Activated CD8-positive, alpha-beta memory T cell treated with anti-CD3 and anti-CD28 coated beads for 1 hour (primary cell): ENCODE measurements around the gene SERPINA4.

Source experiments
- DNase-seq, 2 donors: peaks; one replicate each; pipeline ENCODE4 v3.0.0-alpha.2; 2020; ENCODE audit warnings: low read depth in 1 of 2; ENCODE audit errors: extremely low read depth in 1 of 2

SERPINA4 gene, protein sequence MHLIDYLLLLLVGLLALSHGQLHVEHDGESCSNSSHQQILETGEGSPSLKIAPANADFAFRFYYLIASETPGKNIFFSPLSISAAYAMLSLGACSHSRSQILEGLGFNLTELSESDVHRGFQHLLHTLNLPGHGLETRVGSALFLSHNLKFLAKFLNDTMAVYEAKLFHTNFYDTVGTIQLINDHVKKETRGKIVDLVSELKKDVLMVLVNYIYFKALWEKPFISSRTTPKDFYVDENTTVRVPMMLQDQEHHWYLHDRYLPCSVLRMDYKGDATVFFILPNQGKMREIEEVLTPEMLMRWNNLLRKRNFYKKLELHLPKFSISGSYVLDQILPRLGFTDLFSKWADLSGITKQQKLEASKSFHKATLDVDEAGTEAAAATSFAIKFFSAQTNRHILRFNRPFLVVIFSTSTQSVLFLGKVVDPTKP

GRCh38 chr14:94560751-94561655, at the start of gene SERPINA4:
Gene SERPINA4 (plus strand): TSS chr14:94561442. CDS start chr14:94563483, 2,041 bp downstream.
- DNase-seq, result no peak

DNA sequence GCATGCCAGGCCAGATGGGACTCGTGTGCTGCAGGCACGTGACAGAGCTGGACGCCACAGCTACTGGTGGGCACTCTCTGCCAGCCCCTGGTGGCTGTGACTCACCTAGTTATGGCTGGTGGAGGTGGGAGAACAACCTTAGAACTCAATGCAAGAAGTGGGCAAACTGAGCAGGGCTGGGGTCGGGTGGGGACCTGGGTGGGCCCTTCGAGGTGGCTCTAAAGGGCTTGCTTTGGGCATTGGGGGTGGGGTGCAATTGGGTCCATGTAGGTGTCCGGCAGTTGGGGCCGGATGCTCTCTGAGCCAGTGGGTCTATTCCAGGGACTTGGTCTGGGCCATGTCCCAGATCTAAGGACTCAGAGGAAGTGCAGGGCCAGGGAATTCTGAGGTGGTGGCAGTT, 46.9 kb upstream of the SERPINA4 start:
- DNase-seq, result no peak

GRCh38 chr14:94515426-94515825, 45.8 kb upstream of the SERPINA4 start:
- DNase-seq, result no peak

DNA sequence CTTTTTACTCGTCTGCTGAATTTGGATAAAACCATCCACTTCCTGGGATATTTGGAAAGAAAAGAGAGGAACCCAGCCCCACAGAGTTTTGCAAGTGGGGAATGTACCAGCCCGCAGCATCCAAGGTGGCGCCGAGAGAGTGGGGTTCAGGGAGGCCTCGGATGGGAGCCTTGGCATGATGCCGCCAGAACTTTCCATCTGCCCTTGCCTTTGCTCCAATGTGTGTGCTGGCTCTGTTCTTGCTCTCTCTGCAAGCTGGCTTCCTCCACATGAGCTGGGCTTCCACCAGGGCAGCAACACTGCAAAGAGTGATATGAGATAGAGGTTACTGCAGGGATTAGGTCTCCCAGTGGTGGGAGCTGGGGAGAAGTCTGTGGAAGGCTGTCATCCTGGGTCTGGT, 45.4 kb upstream of the SERPINA4 start:
- DNase-seq, result no peak

DNA sequence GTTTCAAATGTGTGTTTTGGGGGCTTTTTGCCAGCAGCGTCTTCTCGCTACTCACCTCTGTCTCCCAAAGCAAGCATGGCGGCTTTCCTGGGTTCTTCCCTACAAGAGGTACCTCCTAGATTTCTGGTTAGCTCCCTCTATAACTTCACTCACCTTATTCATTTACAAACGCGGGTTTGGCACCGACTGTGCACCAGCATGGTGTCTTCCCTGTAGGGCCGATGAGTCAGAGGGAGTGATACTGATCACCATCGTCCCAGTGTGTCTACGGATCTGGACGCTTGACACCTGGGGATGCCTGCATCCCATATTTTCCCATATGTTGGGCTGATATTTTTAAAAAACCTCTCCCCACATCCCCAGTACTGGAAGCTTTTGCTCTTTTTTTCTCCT, 44.0 kb upstream of the SERPINA4 start:
- no peak for DNase-seq

- DNase-seq, result no peak
These were observed 43.5 kb upstream of the SERPINA4 start for GRCh38 chr14:94517641-94518257.

DNA sequence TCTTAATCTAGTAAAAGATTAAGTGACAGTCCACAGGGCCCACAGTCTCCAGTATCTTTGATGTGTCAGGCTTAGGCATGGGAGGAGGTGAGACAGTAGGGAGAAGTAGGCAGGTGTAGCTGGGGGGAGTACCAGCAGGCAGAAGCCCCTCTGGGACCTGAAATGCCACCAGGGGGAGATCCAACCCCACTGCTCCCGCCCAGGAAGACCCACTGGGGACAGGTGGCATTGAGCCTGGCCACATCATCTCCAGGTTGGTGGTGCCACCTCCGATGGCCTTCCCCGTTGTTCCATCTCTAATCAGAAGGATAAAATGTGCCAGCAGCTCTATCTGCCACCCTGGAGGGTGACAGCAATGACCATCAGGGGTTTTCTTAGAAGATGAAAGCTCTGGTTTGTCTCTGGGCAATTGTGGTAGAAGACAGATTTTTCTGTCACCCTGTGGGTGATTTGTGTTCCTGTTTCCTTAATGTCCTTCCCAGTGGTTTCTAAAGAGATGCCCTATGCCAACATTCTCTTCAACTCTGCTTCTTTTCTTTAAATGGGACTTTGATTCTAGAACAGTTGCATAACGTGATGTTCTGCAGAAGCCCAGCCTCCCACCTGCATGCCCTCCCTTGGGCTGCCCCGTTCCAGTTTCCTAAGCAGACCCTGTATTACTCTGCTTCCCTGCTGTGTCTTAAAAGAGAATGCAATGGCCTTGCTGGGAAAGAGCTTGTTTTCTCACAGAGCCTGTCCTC, 39.7 kb upstream of the SERPINA4 start:
- no peak for DNase-seq

GRCh38 chr14:94522115-94522724, 39.0 kb upstream of the SERPINA4 start:
- no peak for DNase-seq

DNA sequence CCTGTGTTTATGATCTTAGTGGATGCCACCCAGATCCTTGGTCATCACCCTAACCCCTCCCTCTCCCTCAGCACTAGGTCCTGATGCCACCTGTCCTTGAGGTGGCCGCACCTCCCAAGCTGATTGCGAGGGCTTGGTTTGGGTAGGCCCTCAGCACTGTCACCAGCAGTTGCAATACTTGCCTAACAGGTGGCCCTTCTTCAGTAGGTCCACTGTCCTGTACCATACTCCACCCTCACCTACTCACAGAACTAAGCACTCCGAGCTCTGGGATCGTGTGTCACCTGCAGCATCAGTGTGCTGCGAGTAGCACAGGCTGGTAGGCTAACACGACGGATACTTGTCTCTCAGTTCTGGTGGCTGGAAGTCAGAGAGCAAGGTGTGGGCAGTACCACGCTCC, 38.0 kb upstream of the SERPINA4 start:
- DNase-seq, result no peak

GRCh38 chr14:94524093-94524492, 37.1 kb upstream of the SERPINA4 start:
- no peak for DNase-seq

DNA sequence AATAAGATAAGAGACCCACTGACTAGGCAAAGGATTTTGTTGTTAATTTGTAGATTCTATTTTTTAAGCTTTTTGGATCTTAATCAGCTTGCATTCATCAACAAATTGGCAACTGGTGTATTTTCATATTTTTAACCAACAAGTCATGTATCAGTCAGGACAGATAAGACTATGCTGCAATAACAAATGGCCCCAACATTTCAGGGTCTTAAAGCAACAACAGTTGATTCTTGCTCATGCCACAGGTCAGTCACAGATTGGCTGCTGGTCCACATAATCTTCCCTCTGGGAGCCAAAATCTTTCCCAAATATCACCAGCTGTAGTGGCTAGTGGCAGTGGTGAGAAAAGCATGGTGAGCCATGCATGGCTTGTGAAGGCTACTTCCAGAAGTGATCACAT, 30.1 kb upstream of the SERPINA4 start:
- no peak for DNase-seq

- no peak for DNase-seq
These were observed 28.8 kb upstream of the SERPINA4 start for GRCh38 chr14:94532447-94532846.

- DNase-seq, result no peak
These were observed 25.7 kb upstream of the SERPINA4 start for GRCh38 chr14:94535506-94535905.

DNA sequence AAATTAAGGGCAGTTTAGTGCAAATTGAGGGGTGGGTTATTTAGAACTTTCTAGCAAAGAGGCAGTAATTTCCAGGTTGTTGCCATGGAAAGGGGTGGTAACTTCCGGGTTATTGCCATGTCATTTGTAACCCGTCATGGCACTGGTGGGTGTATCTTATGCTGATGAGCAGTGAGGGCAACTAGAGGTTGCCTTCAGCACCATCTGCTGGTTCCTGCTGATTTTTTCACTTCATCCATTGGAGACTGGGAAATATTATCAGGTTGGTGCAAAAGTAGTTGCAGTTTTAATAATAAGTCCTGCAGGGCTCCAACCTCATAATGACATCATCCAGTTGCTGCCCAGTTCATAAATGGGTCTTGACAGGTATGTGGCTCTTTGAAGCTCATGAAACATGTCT, 24.4 kb upstream of the SERPINA4 start:
- no peak for DNase-seq

DNA sequence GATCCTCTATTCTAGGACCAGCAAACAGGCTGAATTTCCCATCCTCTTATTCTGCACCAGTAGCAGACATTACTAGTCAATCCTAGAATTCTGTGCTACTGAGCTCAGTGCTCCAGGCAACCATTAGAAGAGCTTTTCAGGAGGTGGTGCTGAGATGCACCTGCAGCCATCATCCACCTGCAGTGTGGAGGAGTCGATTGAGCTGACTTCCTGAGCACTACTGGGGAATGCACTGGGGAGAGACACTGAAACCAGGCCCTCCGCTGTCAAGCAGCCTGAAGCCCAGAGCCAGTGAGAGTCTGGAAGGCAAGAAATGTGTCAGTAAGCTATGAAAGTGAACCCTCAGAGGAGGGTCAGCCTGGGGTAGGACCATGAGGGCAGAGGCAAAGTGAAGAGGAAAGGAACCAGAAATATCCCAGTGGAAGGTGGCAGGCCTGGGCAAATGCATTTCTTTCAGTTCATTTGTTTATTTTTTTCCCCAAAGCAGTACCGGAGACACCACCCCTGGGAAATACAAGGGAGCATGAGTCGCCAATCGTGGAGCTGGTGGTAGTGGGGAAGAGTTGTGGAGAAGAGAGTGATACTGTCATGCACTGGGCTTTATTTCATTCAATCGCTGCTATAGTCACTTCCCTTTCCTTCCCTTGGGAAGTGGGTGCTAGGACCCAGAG, 23.0 kb upstream of the SERPINA4 start:
- no peak for DNase-seq

DNA sequence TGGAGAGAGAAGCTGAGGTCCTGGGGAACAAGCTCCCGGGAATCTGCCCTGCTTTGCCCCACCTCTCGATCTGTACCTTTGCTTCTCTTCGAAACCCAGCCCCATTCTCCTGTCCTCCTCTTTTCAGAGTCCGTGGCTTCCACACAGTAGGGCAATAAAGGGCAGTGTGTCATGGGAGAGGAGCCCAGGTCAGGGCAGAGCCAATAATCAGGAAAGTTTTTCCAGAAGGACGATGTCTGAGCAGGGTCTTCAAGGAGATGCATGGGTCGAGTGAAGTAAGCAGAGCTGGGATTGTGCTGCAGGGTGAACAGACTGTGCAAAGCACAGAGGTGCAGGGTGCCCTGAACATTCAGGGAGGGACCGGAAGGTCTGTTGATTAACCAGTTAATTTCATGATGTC, 22.1 kb upstream of the SERPINA4 start:
- no peak for DNase-seq

DNA sequence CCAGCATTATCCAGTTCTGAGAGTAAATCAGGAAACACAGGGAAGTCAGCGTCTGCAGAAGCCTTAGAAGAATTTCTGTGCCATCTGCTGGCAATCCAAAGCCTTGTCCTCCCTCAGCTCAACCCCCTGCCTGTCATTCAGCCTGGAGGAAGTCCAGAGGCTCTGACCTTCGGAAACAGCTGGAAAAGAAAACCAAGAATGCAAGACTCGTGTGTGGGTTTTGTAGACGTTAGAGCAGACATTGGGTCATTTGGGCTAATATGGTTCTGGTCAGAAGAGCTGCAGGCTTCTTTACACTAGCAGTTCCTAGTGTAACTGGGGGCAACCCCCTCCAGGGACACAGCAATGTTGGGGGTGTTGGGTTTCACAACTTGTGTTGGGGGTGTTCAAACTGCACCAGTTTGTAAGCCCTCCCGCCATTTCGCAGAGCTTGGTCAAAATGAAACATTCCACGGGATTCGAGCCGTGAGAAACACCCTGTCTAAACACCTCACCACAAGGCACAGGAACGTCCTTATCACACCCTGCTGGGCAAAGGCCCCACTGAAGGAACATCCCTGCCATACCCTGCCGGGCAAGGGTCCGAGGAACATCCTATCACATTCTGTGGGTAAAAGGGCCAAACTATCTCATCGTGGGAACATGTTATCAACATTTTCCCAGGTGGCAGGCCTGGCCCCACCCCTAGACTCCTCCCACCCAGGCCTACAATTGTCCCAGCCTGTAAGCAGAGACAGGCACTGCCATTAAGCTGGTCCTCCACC, 21.0 kb upstream of the SERPINA4 start:
- DNase-seq, result no peak

DNA sequence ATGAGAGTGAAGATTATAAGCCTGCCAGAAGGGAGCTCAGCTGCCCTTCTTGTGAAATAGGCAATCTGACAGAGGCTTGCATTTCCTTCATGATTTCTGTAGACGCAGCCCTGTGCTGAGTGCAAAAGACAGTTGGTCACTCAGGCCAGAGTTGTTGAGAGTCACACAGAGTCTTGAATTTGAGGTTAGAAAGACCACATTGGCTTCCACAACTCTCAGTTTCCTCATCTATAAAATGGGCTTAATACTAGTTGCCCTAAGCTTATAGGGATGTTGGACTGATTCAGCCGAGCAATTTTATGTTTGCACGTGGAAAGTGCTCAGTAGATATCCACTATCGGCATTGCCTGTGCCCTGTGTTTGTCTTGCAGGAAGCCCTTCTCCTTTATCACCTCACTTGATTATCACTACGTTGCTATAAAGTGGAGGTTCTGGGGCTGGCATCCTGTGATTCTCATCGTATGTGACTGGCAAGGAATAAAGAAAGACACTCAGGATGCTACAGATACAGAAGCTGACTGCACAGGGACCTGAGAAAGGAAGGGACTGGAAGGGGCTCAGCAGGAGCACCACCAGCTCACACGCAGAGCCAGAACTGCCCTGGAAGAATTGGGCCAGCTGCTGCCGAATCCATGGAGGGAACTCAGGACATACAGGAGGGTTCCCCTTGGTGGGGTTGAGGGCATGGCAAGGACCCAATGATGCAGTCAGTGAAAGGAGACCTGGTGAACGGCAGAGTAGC, 19.8 kb upstream of the SERPINA4 start:
- no peak for DNase-seq
